MM.1S (cell line): ENCODE measurements around the gene ZNF416.

Experiments
- CTCF ChIP-seq: fragments of 300-600 bp; sonication (generic); IDR thresholded peaks from 2 replicates; pipeline ENCODE4 v1.5.1; 2016; ENCODE audit warnings: antibody characterized with exemption, low read length, mixed read lengths
- EZH2 ChIP-seq: fragments of 300-600 bp; sonication (generic); optimal IDR thresholded peaks from 2 replicates; pipeline ENCODE3; 2017; ENCODE audit warnings: low read depth, mild to moderate bottlenecking, antibody characterized with exemption, low read length, mixed read lengths
- EZH2phosphoT487 ChIP-seq: fragments of 300-600 bp; sonication (generic); IDR thresholded peaks from 2 replicates; pipeline ENCODE4 v1.6.1; 2018; ENCODE audit warnings: antibody characterized with exemption, low read length

DNA sequence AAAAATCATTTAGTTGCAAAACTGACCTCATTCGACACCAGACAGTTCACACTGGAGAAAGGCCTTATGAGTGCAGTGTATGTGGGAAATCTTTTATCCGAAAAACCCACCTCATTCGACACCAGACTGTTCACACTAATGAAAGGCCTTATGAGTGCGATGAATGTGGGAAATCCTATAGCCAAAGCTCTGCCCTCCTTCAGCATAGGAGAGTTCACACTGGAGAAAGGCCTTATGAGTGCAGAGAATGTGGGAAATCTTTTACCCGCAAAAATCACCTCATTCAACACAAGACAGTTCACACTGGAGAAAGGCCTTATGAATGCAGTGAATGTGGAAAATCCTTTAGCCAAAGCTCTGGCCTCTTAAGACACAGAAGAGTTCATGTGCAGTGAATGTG, 28.2 kb upstream of the ZNF416 start:
- TF ChIP-seq CTCF (no peak), EZH2phosphoT487 (no peak), EZH2 (no peak)
